Measurements from ENCODE around the gene KCNJ10. TPM values are rescaled to one million over a fixed set of nuclear protein-coding genes. Genes with fewer than 3 reads are reported as not detected.

Gene KCNJ10
- total RNA-seq, 1 experiment from 2014 or later = 0.08 TPM

GRCh38 chr1:159979257-159979656 lies 90.7 kb downstream of the KCNJ10 start:
- ChIA-PET POLR2A (no interaction called here), CTCF (no interaction called here)
- Histone ChIP-seq H3K36me3 (ENCODE audit: control insufficient read depth, insufficient read depth, low read length) (no peaks in the 10 kb centered on the region), H3K27ac (ENCODE audit: low read length) (no peak overlapping the region), H3K4me1 (ENCODE audit: control insufficient read depth, insufficient read depth, low read length) (no peaks in the 10 kb centered on the region), H3K9me3 (ENCODE audit: control insufficient read depth, insufficient read depth, low read depth, low read length) (no peaks in the 10 kb centered on the region), H3K4me3 (ENCODE audit: low read depth in 2 of 2, low read length in 2 of 2) (no peak overlapping the region), H3K27me3 (ENCODE audit: control insufficient read depth, insufficient read depth, low read length) (peaks cover 14% of the 10 kb centered on the region)
- no peak for ATAC-seq
- intact Hi-C loops (cut with micrococcal nuclease; ENCODE audit: unreplicated experiment) (no loop called here), in situ Hi-C loops (cut with HindIII; ENCODE audit: low pct_unique_long_range_greater_than_20kb, low sequenced_read_pairs) (no loop called here)
- TF ChIP-seq POLR2AphosphoS5 (IDR thresholded peaks at IDR 0.05; ENCODE audit: low read depth, low read length) = no peak
- TF ChIP-seq, protein P1, sequence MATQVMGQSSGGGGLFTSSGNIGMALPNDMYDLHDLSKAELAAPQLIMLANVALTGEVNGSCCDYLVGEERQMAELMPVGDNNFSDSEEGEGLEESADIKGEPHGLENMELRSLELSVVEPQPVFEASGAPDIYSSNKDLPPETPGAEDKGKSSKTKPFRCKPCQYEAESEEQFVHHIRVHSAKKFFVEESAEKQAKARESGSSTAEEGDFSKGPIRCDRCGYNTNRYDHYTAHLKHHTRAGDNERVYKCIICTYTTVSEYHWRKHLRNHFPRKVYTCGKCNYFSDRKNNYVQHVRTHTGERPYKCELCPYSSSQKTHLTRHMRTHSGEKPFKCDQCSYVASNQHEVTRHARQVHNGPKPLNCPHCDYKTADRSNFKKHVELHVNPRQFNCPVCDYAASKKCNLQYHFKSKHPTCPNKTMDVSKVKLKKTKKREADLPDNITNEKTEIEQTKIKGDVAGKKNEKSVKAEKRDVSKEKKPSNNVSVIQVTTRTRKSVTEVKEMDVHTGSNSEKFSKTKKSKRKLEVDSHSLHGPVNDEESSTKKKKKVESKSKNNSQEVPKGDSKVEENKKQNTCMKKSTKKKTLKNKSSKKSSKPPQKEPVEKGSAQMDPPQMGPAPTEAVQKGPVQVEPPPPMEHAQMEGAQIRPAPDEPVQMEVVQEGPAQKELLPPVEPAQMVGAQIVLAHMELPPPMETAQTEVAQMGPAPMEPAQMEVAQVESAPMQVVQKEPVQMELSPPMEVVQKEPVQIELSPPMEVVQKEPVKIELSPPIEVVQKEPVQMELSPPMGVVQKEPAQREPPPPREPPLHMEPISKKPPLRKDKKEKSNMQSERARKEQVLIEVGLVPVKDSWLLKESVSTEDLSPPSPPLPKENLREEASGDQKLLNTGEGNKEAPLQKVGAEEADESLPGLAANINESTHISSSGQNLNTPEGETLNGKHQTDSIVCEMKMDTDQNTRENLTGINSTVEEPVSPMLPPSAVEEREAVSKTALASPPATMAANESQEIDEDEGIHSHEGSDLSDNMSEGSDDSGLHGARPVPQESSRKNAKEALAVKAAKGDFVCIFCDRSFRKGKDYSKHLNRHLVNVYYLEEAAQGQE (IDR thresholded peaks at IDR 0.05; ENCODE audit: insufficient read depth in 1 of 2, low read depth in 2 of 2, low read length in 1 of 2) = no peak
- TF ChIP-seq, protein P2, sequence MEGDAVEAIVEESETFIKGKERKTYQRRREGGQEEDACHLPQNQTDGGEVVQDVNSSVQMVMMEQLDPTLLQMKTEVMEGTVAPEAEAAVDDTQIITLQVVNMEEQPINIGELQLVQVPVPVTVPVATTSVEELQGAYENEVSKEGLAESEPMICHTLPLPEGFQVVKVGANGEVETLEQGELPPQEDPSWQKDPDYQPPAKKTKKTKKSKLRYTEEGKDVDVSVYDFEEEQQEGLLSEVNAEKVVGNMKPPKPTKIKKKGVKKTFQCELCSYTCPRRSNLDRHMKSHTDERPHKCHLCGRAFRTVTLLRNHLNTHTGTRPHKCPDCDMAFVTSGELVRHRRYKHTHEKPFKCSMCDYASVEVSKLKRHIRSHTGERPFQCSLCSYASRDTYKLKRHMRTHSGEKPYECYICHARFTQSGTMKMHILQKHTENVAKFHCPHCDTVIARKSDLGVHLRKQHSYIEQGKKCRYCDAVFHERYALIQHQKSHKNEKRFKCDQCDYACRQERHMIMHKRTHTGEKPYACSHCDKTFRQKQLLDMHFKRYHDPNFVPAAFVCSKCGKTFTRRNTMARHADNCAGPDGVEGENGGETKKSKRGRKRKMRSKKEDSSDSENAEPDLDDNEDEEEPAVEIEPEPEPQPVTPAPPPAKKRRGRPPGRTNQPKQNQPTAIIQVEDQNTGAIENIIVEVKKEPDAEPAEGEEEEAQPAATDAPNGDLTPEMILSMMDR (IDR thresholded peaks at IDR 0.05) = no peak
- no peak for TF ChIP-seq TCF7L2 (IDR thresholded peaks at IDR 0.05; ENCODE audit: low read depth, low read length)
- no peak for TF ChIP-seq SIN3A (IDR thresholded peaks at IDR 0.05; ENCODE audit: borderline replicate concordance, insufficient read depth, low read depth, low read length)
- no peak for DNase-seq (ENCODE audit: low read depth, low spot score)
- no TSS peak for BruUV-seq (replicated peaks)

GRCh38 chr1:159978107-159978398 lies 91.9 kb downstream of the KCNJ10 start:
- H3K36me3 ChIP-seq (ENCODE audit: control insufficient read depth, insufficient read depth, low read length) = no peaks in the 10 kb centered on the region

More at GRCh38 chr1:159978107-159978398, 91.9 kb downstream of the KCNJ10 start:
- no peak overlapping the region for H3K4me3 ChIP-seq (ENCODE audit: low read depth in 2 of 2, low read length in 2 of 2)
- DNase-seq (ENCODE audit: low read depth, low spot score) (no peak), ATAC-seq (no peak)
- no peak overlapping the region for H3K27ac ChIP-seq (ENCODE audit: low read length)
- no peaks in the 10 kb centered on the region for H3K4me1 ChIP-seq (ENCODE audit: control insufficient read depth, insufficient read depth, low read length)
- ChIA-PET POLR2A (no interaction called here), CTCF (no interaction called here)
- H3K9me3 ChIP-seq (ENCODE audit: control insufficient read depth, insufficient read depth, low read depth, low read length) = no peaks in the 10 kb centered on the region
- TF ChIP-seq, protein P1 (IDR thresholded peaks at IDR 0.05; ENCODE audit: insufficient read depth in 1 of 2, low read depth in 2 of 2, low read length in 1 of 2) = no peak
- TF ChIP-seq POLR2AphosphoS5 (IDR thresholded peaks at IDR 0.05; ENCODE audit: low read depth, low read length) = no peak
- TF ChIP-seq SIN3A (IDR thresholded peaks at IDR 0.05; ENCODE audit: borderline replicate concordance, insufficient read depth, low read depth, low read length) = no peak
- TF ChIP-seq TCF7L2 (IDR thresholded peaks at IDR 0.05; ENCODE audit: low read depth, low read length) = no peak
- TF ChIP-seq, protein P2 (IDR thresholded peaks at IDR 0.05) = no peak
- BruUV-seq (replicated peaks) = no TSS peak
- intact Hi-C loops (cut with micrococcal nuclease; ENCODE audit: unreplicated experiment) (no loop called here), in situ Hi-C loops (cut with HindIII; ENCODE audit: low pct_unique_long_range_greater_than_20kb, low sequenced_read_pairs) (no loop called here)
- H3K27me3 ChIP-seq (ENCODE audit: control insufficient read depth, insufficient read depth, low read length) = peaks cover 9% of the 10 kb centered on the region
